Stomach smooth muscle (tissue), 2 donors: ENCODE results near the gene TIGAR.

ENCODE experiments used
- H3K27ac ChIP-seq: one replicate; pipeline ENCODE4 v1.7.0; 2013; ENCODE audit warnings: mild to moderate bottlenecking, low read length, inconsistent platforms
- H3K27me3 ChIP-seq, 2 donors: one replicate each; pipeline ENCODE4 v1.7.0; 2013; ENCODE audit warnings: low read length in 2 of 2; ENCODE audit not compliant: insufficient read depth in 2 of 2, control insufficient read depth in 1 of 2
- H3K36me3 ChIP-seq, 2 donors: one replicate each; pipeline ENCODE4 v1.7.0; 2013; ENCODE audit warnings: low read length in 2 of 2; ENCODE audit not compliant: control insufficient read depth in 2 of 2, insufficient read depth in 2 of 2
- H3K4me1 ChIP-seq: one replicate; pipeline ENCODE4 v1.7.0; 2013; ENCODE audit warnings: low read length; ENCODE audit not compliant: control insufficient read depth, insufficient read depth
- H3K4me3 ChIP-seq, 2 donors: one replicate each; pipeline ENCODE4 v1.7.0; 2013; ENCODE audit warnings: low read length in 2 of 2
- H3K9ac ChIP-seq, 2 donors: one replicate each; pipeline ENCODE4 v1.7.0; 2013; ENCODE audit warnings: low read length in 2 of 2, mild to moderate bottlenecking in 1 of 2
- H3K9me3 ChIP-seq, 2 donors: one replicate each; pipeline ENCODE4 v1.7.0; 2013; ENCODE audit warnings: low read length in 2 of 2; ENCODE audit not compliant: control insufficient read depth in 2 of 2
- donor health status: healthy.
- donor health status: Pancreatic carcinoma.

TIGAR gene

DNA sequence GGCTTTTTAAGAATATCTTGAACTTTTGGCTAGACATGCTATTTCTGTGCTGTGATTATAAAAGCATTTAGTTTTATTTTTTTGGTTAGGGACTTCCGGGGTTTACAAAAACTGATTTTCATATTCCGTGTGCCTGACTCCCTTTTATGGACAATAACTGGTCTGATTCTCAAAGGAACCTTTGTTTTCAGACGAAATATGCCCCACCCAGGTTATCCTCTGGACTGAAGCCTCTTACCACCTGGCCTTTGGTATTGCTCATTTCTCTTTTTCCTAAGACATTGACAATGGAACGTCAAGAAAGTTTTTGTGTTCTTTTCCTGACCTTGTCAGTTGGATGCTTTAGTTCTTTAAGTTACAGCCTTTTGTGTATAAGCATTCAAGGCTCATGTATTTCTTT, 10.8 kb downstream of the TIGAR start:
- Histone ChIP-seq H3K4me3 (no peak overlapping the region), H3K9ac (no peak overlapping the region), H3K4me1 (no peaks in the 10 kb centered on the region), H3K27ac (no peak overlapping the region), H3K27me3 (no peaks in the 10 kb centered on the region), H3K9me3 (no peaks in the 10 kb centered on the region), H3K36me3 (peaks cover 5 to 8% of the 10 kb centered on the region in 2 donors)

DNA sequence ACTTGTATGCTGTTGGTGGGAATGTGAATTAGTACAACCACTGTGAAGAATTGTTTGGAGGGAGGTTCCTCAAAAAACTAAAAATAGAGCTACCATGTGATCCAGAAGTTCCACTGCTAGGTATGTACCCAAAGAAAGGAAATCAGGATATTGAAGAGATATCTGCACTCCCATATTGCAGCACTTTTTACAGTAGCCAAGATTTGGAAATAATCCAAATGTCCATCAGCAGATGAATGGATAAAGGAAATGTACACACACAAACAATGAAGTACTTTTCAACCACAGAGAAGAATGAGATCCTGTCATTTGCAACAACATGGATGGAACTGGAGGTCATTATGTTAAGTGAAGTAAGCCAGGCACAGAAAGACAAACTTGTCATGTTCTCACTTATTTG, 25.9 kb downstream of the TIGAR start:
- Histone ChIP-seq H3K4me3 (no peak overlapping the region), H3K27ac (no peak overlapping the region)

DNA sequence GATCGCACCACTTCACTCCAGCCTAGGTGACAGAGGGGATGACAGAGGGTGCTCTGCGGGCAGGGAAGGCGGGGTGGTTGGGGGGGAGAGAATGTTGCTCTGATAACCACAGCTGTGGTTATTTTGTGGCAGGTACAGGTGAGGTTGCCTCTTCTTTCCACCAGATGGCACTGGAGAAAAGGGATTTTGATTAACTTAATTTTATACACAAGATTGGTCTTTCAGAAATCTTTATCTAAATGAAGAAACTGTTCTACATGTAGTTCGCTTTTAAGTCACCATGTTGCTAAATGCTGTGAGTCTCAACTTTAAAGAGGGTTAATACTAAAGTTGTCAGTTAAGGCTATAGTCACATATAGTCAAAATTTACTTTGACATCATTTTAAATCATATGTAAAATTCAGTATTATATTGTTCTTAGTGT, 32.8 kb downstream of the TIGAR start:
- Histone ChIP-seq H3K36me3 (peaks cover 6 to 7% of the 10 kb centered on the region in 2 donors), H3K27me3 (no peaks in the 10 kb centered on the region), H3K9me3 (no peaks in the 10 kb centered on the region), H3K27ac (no peak overlapping the region), H3K4me1 (no peaks in the 10 kb centered on the region), H3K9ac (no peak overlapping the region), H3K4me3 (no peak overlapping the region)

More for the DNA sequence above, 25.9 kb downstream of the TIGAR start:
- peaks cover 0 to 6% of the 10 kb centered on the region in 2 donors for H3K36me3 ChIP-seq
- H3K9ac ChIP-seq, result no peak overlapping the region
- H3K27me3 ChIP-seq, result no peaks in the 10 kb centered on the region
- no peaks in the 10 kb centered on the region for H3K4me1 ChIP-seq
- no peaks in the 10 kb centered on the region for H3K9me3 ChIP-seq

DNA sequence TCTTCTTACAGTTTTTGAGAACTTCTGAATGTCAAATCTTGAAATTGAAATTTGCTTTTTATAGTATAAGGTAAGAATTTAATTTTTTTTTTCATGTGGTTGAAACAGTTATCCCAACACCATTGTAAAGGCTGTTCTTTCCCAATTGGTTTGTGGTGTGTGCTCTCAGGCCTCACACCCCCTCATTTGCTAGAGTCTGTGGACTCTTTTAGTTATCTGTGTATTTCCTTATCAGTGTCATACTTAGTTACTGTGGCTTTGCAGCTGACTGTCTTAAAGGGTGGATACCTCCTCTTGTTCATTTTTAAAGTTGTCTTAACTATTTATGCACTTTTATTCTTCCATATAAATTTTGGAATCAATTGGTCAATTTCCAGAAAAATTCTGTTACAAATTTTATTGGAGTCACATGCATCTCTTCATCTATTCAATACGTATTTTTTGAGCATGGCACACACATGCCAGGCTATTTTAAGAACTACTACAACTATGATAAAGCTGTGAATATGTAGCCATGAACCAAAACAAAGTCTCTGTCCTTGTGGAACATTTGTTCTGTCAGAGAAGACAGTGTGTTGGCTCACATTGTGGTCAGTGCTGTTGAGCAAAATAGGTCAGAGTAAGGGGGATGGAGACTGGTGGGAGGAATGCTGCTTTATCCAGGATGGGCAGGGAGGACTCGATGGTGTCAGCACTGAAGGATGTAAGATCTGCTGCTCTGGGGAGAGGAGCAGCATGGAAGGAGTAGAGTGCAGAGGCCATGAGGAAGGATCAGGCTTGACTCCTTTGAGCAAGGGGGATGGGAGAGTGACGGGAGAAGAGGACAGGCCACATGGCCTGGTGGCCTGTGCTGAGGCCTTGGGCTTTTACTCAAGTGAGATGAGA, 34.4 kb downstream of the TIGAR start:
- H3K9me3 ChIP-seq, result no peaks in the 10 kb centered on the region
- no peak overlapping the region for H3K27ac ChIP-seq
- H3K4me3 ChIP-seq, result no peak overlapping the region
- peaks cover 4 to 7% of the 10 kb centered on the region in 2 donors for H3K36me3 ChIP-seq
- no peaks in the 10 kb centered on the region for H3K27me3 ChIP-seq
- no peaks in the 10 kb centered on the region for H3K4me1 ChIP-seq
- no peak overlapping the region for H3K9ac ChIP-seq

DNA sequence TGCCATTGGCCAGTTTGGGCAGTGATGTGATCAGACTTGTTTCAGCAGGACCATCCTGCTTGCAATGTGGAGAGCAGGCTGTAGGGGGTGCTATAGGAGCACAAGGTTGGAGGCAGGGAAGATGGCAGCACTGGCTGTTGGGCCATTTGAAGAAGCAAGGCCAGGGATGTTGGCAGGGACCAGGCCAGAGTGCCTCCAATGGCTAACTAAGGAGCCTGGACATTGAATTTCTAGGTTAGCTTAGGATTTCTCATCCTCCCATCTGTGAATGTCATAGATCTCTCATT, 35.0 kb downstream of the TIGAR start:
- Histone ChIP-seq H3K4me1 (no peaks in the 10 kb centered on the region), H3K9ac (no peak overlapping the region), H3K4me3 (no peak overlapping the region), H3K27ac (no peak overlapping the region), H3K36me3 (peaks cover 2 to 7% of the 10 kb centered on the region in 2 donors), H3K27me3 (no peaks in the 10 kb centered on the region), H3K9me3 (no peaks in the 10 kb centered on the region)

DNA sequence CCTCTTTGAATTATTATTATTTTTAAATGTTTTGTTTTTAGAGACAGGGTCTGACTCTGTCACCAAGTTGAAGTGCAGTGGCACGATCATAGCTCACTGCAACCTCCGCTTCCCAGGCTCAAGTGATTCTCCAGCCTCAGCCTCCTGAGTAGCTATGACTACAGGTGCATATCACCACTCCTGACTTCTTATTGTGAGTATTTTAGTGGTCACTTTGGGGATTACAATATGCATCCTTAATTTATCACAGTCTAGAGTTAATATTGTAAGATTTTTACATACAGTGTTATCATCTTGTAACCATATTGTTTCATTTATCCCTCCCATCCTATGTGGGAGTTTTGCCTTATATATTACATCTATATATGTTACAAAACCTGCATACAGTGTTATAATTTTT, 45.1 kb downstream of the TIGAR start:
- Histone ChIP-seq H3K4me3 (no peak overlapping the region), H3K9me3 (no peaks in the 10 kb centered on the region), H3K9ac (no peak overlapping the region), H3K4me1 (no peaks in the 10 kb centered on the region), H3K36me3 (no peaks in the 10 kb centered on the region), H3K27ac (no peak overlapping the region), H3K27me3 (peaks cover 0 to 2% of the 10 kb centered on the region in 2 donors)

DNA sequence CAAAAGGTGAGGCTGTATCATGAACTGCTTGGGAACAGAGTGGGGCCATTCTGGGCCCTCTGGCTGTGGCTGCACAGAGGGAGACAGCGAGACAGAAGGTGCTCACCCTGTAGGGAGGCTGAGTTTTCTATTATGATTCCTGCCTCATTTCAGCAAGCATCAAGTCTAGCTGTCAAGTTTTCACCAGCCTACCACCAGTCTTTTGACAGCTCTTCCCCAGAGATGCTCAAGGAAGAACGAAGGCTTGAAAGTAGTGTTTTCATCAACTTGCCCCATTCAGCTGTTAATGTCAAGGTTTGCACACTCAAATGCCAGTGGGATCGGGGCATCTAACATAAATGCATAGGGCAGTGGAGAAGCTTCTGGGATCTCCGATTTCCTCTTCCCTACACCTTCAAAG, 48.5 kb downstream of the TIGAR start:
- Histone ChIP-seq H3K4me1 (no peaks in the 10 kb centered on the region), H3K36me3 (no peaks in the 10 kb centered on the region), H3K27ac (no peak overlapping the region), H3K9ac (no peak overlapping the region), H3K4me3 (no peak overlapping the region), H3K9me3 (no peaks in the 10 kb centered on the region), H3K27me3 (peaks cover 0 to 2% of the 10 kb centered on the region in 2 donors)

DNA sequence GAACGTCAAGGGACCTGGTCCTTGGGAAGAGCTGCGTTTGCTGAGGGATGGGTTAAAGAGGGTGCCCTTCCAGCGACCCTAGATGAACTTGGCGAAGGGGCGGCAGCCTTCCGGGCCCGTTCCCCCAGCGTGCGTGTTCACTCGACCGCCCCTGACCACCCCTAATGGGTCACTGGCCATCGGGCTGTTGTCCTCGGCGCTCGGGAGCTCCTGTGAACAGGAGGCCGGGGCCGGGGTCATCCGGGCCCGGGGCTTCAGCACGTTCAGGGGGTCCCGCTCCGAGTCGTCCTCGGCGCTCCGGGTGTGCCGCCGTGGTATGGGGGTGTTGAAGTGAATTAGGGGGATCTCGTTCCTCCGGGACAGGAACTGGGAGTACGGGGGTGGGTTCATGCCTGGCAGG, 49.3 kb downstream of the TIGAR start:
- Histone ChIP-seq H3K4me3 (no peak overlapping the region), H3K9me3 (no peaks in the 10 kb centered on the region), H3K27me3 (peaks cover 0 to 4% of the 10 kb centered on the region in 2 donors), H3K4me1 (no peaks in the 10 kb centered on the region), H3K27ac (no peak overlapping the region), H3K36me3 (no peaks in the 10 kb centered on the region), H3K9ac (no peak overlapping the region)

DNA sequence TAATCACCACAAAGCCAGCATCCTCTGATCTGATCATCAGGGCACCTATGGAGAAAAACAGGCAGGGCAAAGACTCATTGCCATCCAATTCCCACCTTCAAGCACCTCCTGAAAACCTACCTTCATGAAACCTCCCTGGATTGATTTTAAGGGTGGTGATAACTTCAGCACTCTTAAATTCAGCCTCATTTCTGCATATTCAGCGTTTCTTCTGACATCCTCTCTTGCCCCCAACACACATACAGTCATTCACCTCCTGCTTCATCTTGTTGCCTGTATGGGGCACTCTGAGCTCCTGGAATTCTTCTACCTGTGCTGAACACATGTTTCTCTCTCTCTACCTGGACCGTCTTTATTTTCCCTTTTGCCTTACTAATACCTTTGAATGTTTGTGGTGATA, 51.6 kb downstream of the TIGAR start:
- Histone ChIP-seq H3K4me3 (no peak overlapping the region), H3K9ac (no peak overlapping the region), H3K36me3 (no peaks in the 10 kb centered on the region), H3K4me1 (no peaks in the 10 kb centered on the region), H3K27me3 (peaks cover 0 to 4% of the 10 kb centered on the region in 2 donors), H3K27ac (no peak overlapping the region), H3K9me3 (no peaks in the 10 kb centered on the region)

DNA sequence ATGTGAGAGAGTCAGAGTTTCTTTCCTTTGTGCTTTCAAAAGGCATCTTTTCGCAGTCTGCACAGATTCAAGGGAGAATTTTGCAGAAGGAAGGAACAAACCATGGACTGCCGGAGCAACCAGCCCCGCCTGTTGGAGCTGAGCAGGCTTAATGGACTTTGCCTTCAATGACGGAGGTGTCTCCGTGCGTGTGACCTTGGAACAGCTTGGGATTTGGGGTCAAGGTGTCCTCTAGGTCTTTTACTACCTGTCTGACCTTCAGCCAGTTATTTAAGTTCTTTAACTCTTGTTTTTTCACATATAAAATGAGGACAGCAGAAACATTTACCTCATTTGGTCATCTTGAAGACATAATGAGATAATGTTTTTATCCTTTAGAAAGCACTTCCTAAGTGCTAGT, 54.4 kb downstream of the TIGAR start:
- no peak overlapping the region for H3K4me3 ChIP-seq
- no peaks in the 10 kb centered on the region for H3K4me1 ChIP-seq
- H3K9me3 ChIP-seq, result no peaks in the 10 kb centered on the region
- H3K9ac ChIP-seq, result no peak overlapping the region
- H3K36me3 ChIP-seq, result no peaks in the 10 kb centered on the region
- peaks cover 3 to 7% of the 10 kb centered on the region in 2 donors for H3K27me3 ChIP-seq
- no peak overlapping the region for H3K27ac ChIP-seq

DNA sequence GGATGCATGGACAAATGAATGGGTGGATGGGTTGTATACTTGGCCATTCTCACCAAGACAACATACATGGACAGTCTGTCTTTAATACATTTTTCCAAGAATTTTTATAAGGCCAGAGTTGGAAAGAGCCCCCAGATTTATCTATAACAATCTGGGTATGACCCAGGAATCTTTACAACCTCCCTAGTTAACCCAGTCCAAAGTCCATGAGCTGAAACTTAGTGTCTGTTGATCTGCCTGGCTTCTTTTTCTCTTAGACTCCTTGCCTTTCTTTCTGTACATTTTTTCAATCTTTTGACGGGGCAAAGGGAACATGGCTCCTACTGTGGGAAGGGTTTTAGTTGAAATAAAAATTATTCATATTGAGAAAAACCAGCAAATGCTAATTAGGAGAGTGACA, 57.8 kb downstream of the TIGAR start:
- H3K9ac ChIP-seq, result no peak overlapping the region
- no peaks in the 10 kb centered on the region for H3K4me1 ChIP-seq
- H3K27ac ChIP-seq, result no peak overlapping the region
- no peak overlapping the region for H3K4me3 ChIP-seq
- H3K27me3 ChIP-seq, result peaks cover 3 to 6% of the 10 kb centered on the region in 2 donors
- no peaks in the 10 kb centered on the region for H3K36me3 ChIP-seq
- H3K9me3 ChIP-seq, result no peaks in the 10 kb centered on the region
